GM12878 (cell line): ENCODE measurements around the gene CEP68. TPM values are rescaled to one million over a fixed set of nuclear protein-coding genes. Genes with fewer than 3 reads are reported as not detected.

Source experiments
- ATAC-seq: fragments of 200-7000 bp; cut with Tn5 transposase; 3 replicates; pipeline ENCODE4 v1.9.1; 2020; ENCODE audit warnings: mild to moderate bottlenecking, moderate library complexity
- BruUV-seq: library from RNA; stranded (reverse); fragments of 400-500 nt; replicated peaks from 2 replicates; lab custom pipeline; 2021; lab: Mats Ljungman, UMichigan
- CTCF ChIA-PET: fragments of 300-600 bp; sonication (Branson Sonifier 250); formaldehyde crosslinking; extraction: SDS; loops from one replicate; lab custom pipeline; 2021; ENCODE audit warnings: inconsistent platforms; lab: Yijun Ruan, JAX
- POLR2A ChIA-PET: fragments of 350-600 bp; formaldehyde crosslinking; extraction: SDS; loops from one replicate; lab custom pipeline; 2021; ENCODE audit warnings: inconsistent platforms; lab: Charles Lee
- RAD21 ChIA-PET: fragments of 300-600 bp; sonication (Branson Sonifier 250); formaldehyde crosslinking; loops from one replicate; lab custom pipeline; 2023; ENCODE audit warnings: antibody characterized with exemption; ENCODE audit not compliant: unreplicated experiment; lab: Charles Lee
- SMC1A ChIA-PET: fragments of 300-600 bp; sonication (Branson Sonifier 250); formaldehyde crosslinking; loops from one replicate; lab custom pipeline; 2023; ENCODE audit not compliant: unreplicated experiment, uncharacterized antibody; lab: Charles Lee
- DNase-seq: peaks from one replicate; pipeline ENCODE4 v3.0.0-alpha.2; 2011; ENCODE audit warnings: low read depth, low spot score
- FAIRE-seq: peaks from 3 replicates; lab custom pipeline; 2011; peaks lifted over from hg19 to GRCh38; lab: Jason Lieb, UNC
- H2AFZ ChIP-seq: 2 replicates; pipeline ENCODE4 v1.6.0; 2011; ENCODE audit warnings: low read depth, low read length, control low read depth; ENCODE audit not compliant: control insufficient read depth
- H3K27ac ChIP-seq: 2 replicates; pipeline ENCODE4 v1.5.1; 2011; ENCODE audit warnings: control low read depth; ENCODE audit not compliant: control insufficient read depth, insufficient read depth
- H3K27me3 ChIP-seq, 2 experiments: replicated peaks in 1 of 2; 2 replicates each; pipeline versions ENCODE4 v1.6.0 to v1.6.1; 2011; ENCODE audit warnings: low read length in 1 of 2; ENCODE audit not compliant: control insufficient read depth in 2 of 2, insufficient read depth in 2 of 2
- H3K36me3 ChIP-seq, 2 experiments: 2 replicates each; pipeline ENCODE4 v1.5.1; 2011; ENCODE audit warnings: low read length in 1 of 2; ENCODE audit not compliant: control insufficient read depth in 2 of 2, insufficient read depth in 2 of 2
- H3K4me1 ChIP-seq: 2 replicates; pipeline ENCODE4 v1.6.1; 2011; ENCODE audit warnings: mild to moderate bottlenecking, low read length, moderate library complexity, mixed read lengths; ENCODE audit not compliant: control insufficient read depth, insufficient read depth
- H3K4me2 ChIP-seq: 2 replicates; pipeline ENCODE4 v1.6.0; 2011; ENCODE audit warnings: control low read depth; ENCODE audit not compliant: control insufficient read depth, insufficient read depth
- H3K4me3 ChIP-seq: fragments of 200-600 bp; sonication (generic); 2 replicates; pipeline ENCODE4 v1.5.1; 2016
- H3K79me2 ChIP-seq: 2 replicates; pipeline ENCODE4 v1.6.0; 2011; ENCODE audit warnings: low read length; ENCODE audit not compliant: control insufficient read depth, insufficient read depth
- H3K9ac ChIP-seq: 2 replicates; pipeline ENCODE4 v1.8.0; 2011; ENCODE audit warnings: low read length, control low read depth, mixed read lengths; ENCODE audit not compliant: control insufficient read depth, insufficient read depth
- H3K9me3 ChIP-seq: replicated peaks from 3 replicates; pipeline ENCODE4 v1.5.1; 2011; ENCODE audit warnings: mild to moderate bottlenecking, low read length; ENCODE audit not compliant: control insufficient read depth, insufficient read depth
- H4K20me1 ChIP-seq: 2 replicates; pipeline ENCODE4 v1.6.0; 2011; ENCODE audit not compliant: control insufficient read depth, insufficient read depth
- BHLHE40 ChIP-seq, 2 experiments: fragments of 450-650 bp in 1 of 2; IDR thresholded peaks; 2 replicates each; pipeline ENCODE4 v1.6.1; 2011 to 2017; ENCODE audit warnings: low read depth in 2 of 2, borderline replicate concordance in 1 of 2, improper control_type of control experiment in 1 of 2, low read length in 1 of 2, mild to moderate bottlenecking in 1 of 2
- BMI1 ChIP-seq: fragments of 450-650 bp; IDR thresholded peaks from 2 replicates; pipeline ENCODE4 v1.6.1; 2016; ENCODE audit warnings: mild to moderate bottlenecking, moderate library complexity, borderline replicate concordance
- CHD1 ChIP-seq: IDR thresholded peaks from 2 replicates; pipeline ENCODE4 v1.6.1; 2012; ENCODE audit warnings: low read depth, low read length, improper control_type of control experiment
- CREM ChIP-seq: IDR thresholded peaks from 2 replicates; pipeline ENCODE4 v1.6.1; 2014; ENCODE audit warnings: antibody characterized with exemption, low read depth
- CTCF ChIP-seq, 3 experiments: IDR thresholded peaks in 2 of 3; conservative IDR thresholded peaks in 1 of 3; 2 replicates each; pipeline ENCODE4 v1.5.1; 2011; ENCODE audit warnings: low read depth in 3 of 3, low read length in 3 of 3, mild to moderate bottlenecking in 3 of 3, control low read depth in 2 of 3, moderate library complexity in 2 of 3, inconsistent platforms in 1 of 3, mixed read lengths in 1 of 3; ENCODE audit not compliant: control insufficient read depth in 2 of 3, insufficient read depth in 1 of 3; ENCODE audit errors: extremely low read depth in 1 of 3
- ESRRA ChIP-seq: IDR thresholded peaks from 2 replicates; pipeline ENCODE4 v1.6.1; 2012; ENCODE audit warnings: mild to moderate bottlenecking, low read length, improper control_type of control experiment
- NFIC ChIP-seq: IDR thresholded peaks from 2 replicates; pipeline ENCODE4 v1.6.1; 2012; ENCODE audit warnings: low read depth, mild to moderate bottlenecking, inconsistent platforms, low read length, moderate library complexity
- POLR2A ChIP-seq: IDR thresholded peaks from 2 replicates; pipeline ENCODE4 v1.6.1; 2011; ENCODE audit warnings: low read depth, mild to moderate bottlenecking, low read length
- RCOR1 ChIP-seq: conservative IDR thresholded peaks from 2 replicates; pipeline ENCODE4 v1.6.1; 2012; ENCODE audit warnings: low read depth, low read length, improper control_type of control experiment
- SIX5 ChIP-seq: IDR thresholded peaks from 2 replicates; pipeline ENCODE4 v1.6.1; 2011; ENCODE audit warnings: mild to moderate bottlenecking, low read depth, low read length, moderate library complexity; ENCODE audit not compliant: severe bottlenecking
- SREBF2 ChIP-seq: IDR thresholded peaks from 2 replicates; pipeline ENCODE4 v1.6.1; 2012; ENCODE audit warnings: mild to moderate bottlenecking, low read length
- STAT3 ChIP-seq: IDR thresholded peaks from 2 replicates; pipeline ENCODE4 v1.6.1; 2011; ENCODE audit warnings: low read depth, low read length, improper control_type of control experiment
- YBX1 ChIP-seq: fragments of 450-650 bp; IDR thresholded peaks from 2 replicates; pipeline ENCODE4 v1.6.1; 2016; ENCODE audit warnings: antibody characterized with exemption
- ZBTB11 ChIP-seq: fragments of 450-650 bp; formaldehyde crosslinking; IDR thresholded peaks from 2 replicates; pipeline ENCODE4 v1.5.0; 2022; ENCODE audit warnings: mild to moderate bottlenecking, missing genetic modification characterization
- ZNF217 ChIP-seq: fragments of 450-650 bp; IDR thresholded peaks from 2 replicates; pipeline ENCODE4 v1.6.1; 2017; ENCODE audit warnings: antibody characterized with exemption, mild to moderate bottlenecking
- ZNF384 ChIP-seq: IDR thresholded peaks from 2 replicates; pipeline ENCODE4 v1.6.1; 2012; ENCODE audit warnings: low read depth, mild to moderate bottlenecking, low read length, improper control_type of control experiment, borderline replicate concordance
- WGBS: methylation state at CpG from one replicate; pipeline ENCODE4 v1.1.6; 2016; ENCODE audit warnings: low lambda C conversion rate; ENCODE audit not compliant: insufficient replicate concordance, insufficient coverage; ENCODE audit errors: missing lambda C conversion rate; 5-methylcytosine and 5-hydroxymethylcytosine counted together
- in situ Hi-C: fragments of 300-500 bp; cut with MboI; formaldehyde crosslinking; loops from 9 replicates; pipeline ENCODE4 v1.14.3; 2018; ENCODE audit warnings: mixed read lengths
- intact Hi-C: fragments of 100-400 bp; cut with micrococcal nuclease; formaldehyde crosslinking; loops from one replicate; pipeline ENCODE4 v1.14.2; 2022; ENCODE audit not compliant: unreplicated experiment
- polyA plus RNA-seq, 11 experiments: library from polyadenylated mRNA; depleted of rRNA in 4 of 11; unstranded in 6 of 11; stranded (reverse) in 5 of 11; fragments of >200 nt; fragmentation: Nextera tagmentation in 4 of 11; fragmentation: Illumina TruSeq in 1 of 11; extraction: Ambion mirVana in 4 of 11; extraction: Trizol in 1 of 11; gene quantifications; 1 replicate in 1 of 11; 2 replicates in 10 of 11; pipeline versions ENCODE4 v1.2.1 to v1.2.3, GENCODE V29; 2011 to 2016; ENCODE audit warnings: inconsistent platforms in 2 of 11, missing spikeins in 2 of 11, low read depth in 1 of 11
- total RNA-seq, 4 experiments: library from RNA; depleted of rRNA in 3 of 4; stranded (reverse); fragments of >200 nt in 3 of 4; fragmentation: Illumina TruSeq in 1 of 4; extraction: Trizol in 1 of 4; gene quantifications; 2 replicates each; pipeline versions ENCODE4 v1.2.1 to v1.2.3, GENCODE V29; 2013 to 2021

CEP68 gene
- total and polyA plus RNA-seq, 10 of the 15 experiments (the other 5 are each of a cell fraction or from before 2014, with no cell fraction given) = 1.1 to 11.1 (median 7.4) TPM

- Histone ChIP-seq H3K9ac (peak within 1 kb of the TSS; percentile 94), H3K27me3 (no peaks in the 10 kb centered on the region), H3K79me2 (peaks cover 49% of the 10 kb centered on the region), H3K4me2 (peak within 1 kb of the TSS; percentile 64), H4K20me1 (no peaks in the 10 kb centered on the region; the same call in 1 of the 2 replicates), H3K36me3 (no peaks in the 10 kb centered on the region), H3K9me3 (no peaks in the 10 kb centered on the region), H3K4me1 (no peaks in the 10 kb centered on the region), H3K27ac (peak within 1 kb of the TSS; percentile 87), H3K4me3 (peak within 1 kb of the TSS; percentile 93), H2AFZ (peak within 1 kb of the TSS; percentile 63)
- under 1% methylated on average over 56 of the region's 76 CpGs for WGBS
- intact Hi-C loops = loop anchor here (1.0 to 5.0 kb wide), 4 partner anchors 65 to 198 kb away; partner anchors contain the start of gene ACTR2
- SMC1A ChIA-PET = interaction anchor here (0.7 to 6.6 kb wide), 9 partner anchors 16 to 607 kb away, joined by 3 to 33 read pairs (median 4); partner anchors contain the start of gene CEP68
- CTCF ChIA-PET = interaction anchor here (0.7 to 3.9 kb wide), 13 partner anchors 11 to 137 kb away, joined by 3 to 28 read pairs (median 4); partner anchors contain the start of gene ACTR2
- in situ Hi-C loops = no loop called here
- RAD21 ChIA-PET = interaction anchor here (0.7 to 3.6 kb wide), 17 partner anchors 10 to 307 kb away, joined by 3 to 37 read pairs (median 4); partner anchors contain the start of genes ACTR2 and CEP68
- POLR2A ChIA-PET = interaction anchor here (0.5 to 3.6 kb wide), 23 partner anchors 9 to 1046 kb away, joined by 3 to 31 read pairs (median 3); partner anchors contain the start of genes ACTR2 and CEP68
- BruUV-seq = no TSS peak
- ATAC-seq (peak; percentile 95), FAIRE-seq (peak; percentile 92), DNase-seq (peak; percentile 97)
- TF ChIP-seq CREM (peak; percentile 92), SIX5 (peak; percentile 92), SREBF2 (no peak), YBX1 (no peak), ZNF217 (no peak), STAT3 (no peak), CHD1 (0 out of 2 replicates have a peak, but pooled peaks have one; percentile 33), BHLHE40 (IDR thresholded peaks at IDR 0.05; ENCODE audit: borderline replicate concordance in 1 of 2, low read depth in 2 of 2, low read length in 1 of 2) (peak in 1 of 2 experiments; percentile 52; a peak in 1 of 4 replicates), CTCF (IDR thresholded peaks at IDR 0.05 in 2 of 3, conservative IDR thresholded peaks at IDR 0.05 in 1 of 3; ENCODE audit: control insufficient read depth in 2 of 3, extremely low read depth in 1 of 3, insufficient read depth in 1 of 3, low read depth in 3 of 3, low read length in 3 of 3) (peak; percentile 38 to 58 (median 40); a peak in 5 of 6 replicates), ESRRA (no peak), BMI1 (no peak), NFIC (no peak), POLR2A (peak; percentile 93), ZBTB11 (CRISPR knock-in tag) (no peak), RCOR1 (no peak), ZNF384 (no peak)
Measured at GRCh38 chr2:65129826-65130663, 73.8 kb downstream of the CEP68 start, which contains the start of gene RAB1A. Gene RAB1A, minus strand, starts transcription at chr2:65130106. Its CDS starts 191 bp downstream, at chr2:65129915.
